ENCODE measurements around the gene CPNE5. TPM values are rescaled to one million over a fixed set of nuclear protein-coding genes. Genes with fewer than 3 reads are reported as not detected.

CPNE5 gene
- total RNA-seq, 4 donors from 2014 or later, result 0.39 to 3.0 (median 1.4) TPM

GRCh38 chr6:36807143-36807542 lies 32.1 kb downstream of the CPNE5 start:
- Histone ChIP-seq H3K27ac (no peak overlapping the region), H3K4me3 (no peak overlapping the region), H3K36me3 (no peaks in the 10 kb centered on the region), H3K9me3 (no peaks in the 10 kb centered on the region), H3K27me3 (peaks cover 0 to 9% of the 10 kb centered on the region in 2 donors), H3K4me1 (no peaks in the 10 kb centered on the region)
- TF ChIP-seq EP300 (IDR thresholded peaks at IDR 0.05) (no peak), CTCF (IDR thresholded peaks at IDR 0.05) (no peak), POLR2A (IDR thresholded peaks at IDR 0.05) (no peak)
- WGBS, 2 donors, result 71 to 88% methylated on average over 5 of the region's 5 CpGs
- DNase-seq (ENCODE audit: low spot score in 2 of 2), result no peak

- no peak overlapping the region for H3K4me3 ChIP-seq
- WGBS, 2 donors, result 67 to 70% methylated on average over 8 of the region's 8 CpGs
Observed at GRCh38 chr6:36805917-36806316, 33.3 kb downstream of the CPNE5 start.

GRCh38 chr6:36805096-36805797 lies 34.0 kb downstream of the CPNE5 start:
- DNase-seq (ENCODE audit: low spot score in 2 of 2), result no peak
- TF ChIP-seq POLR2A (IDR thresholded peaks at IDR 0.05) (no peak), EP300 (IDR thresholded peaks at IDR 0.05) (no peak), CTCF (IDR thresholded peaks at IDR 0.05) (no peak)
- 47 to 50% methylated on average over 7 of the region's 7 CpGs for WGBS, 2 donors
- H3K36me3 ChIP-seq, result no peaks in the 10 kb centered on the region
- H3K4me1 ChIP-seq, result no peaks in the 10 kb centered on the region
- H3K27me3 ChIP-seq, result peaks cover 0 to 9% of the 10 kb centered on the region in 2 donors
- H3K9me3 ChIP-seq, result no peaks in the 10 kb centered on the region
- no peak overlapping the region for H3K4me3 ChIP-seq
- no peak overlapping the region for H3K27ac ChIP-seq

More at GRCh38 chr6:36805917-36806316, 33.3 kb downstream of the CPNE5 start:
- TF ChIP-seq EP300 (IDR thresholded peaks at IDR 0.05) (no peak), POLR2A (IDR thresholded peaks at IDR 0.05) (no peak), CTCF (IDR thresholded peaks at IDR 0.05) (no peak)
- Histone ChIP-seq H3K27me3 (peaks cover 0 to 9% of the 10 kb centered on the region in 2 donors), H3K36me3 (no peaks in the 10 kb centered on the region), H3K4me1 (no peaks in the 10 kb centered on the region), H3K27ac (no peak overlapping the region), H3K9me3 (no peaks in the 10 kb centered on the region)
- DNase-seq (ENCODE audit: low spot score in 2 of 2), result no peak

GRCh38 chr6:36804563-36804962 lies 34.7 kb downstream of the CPNE5 start:
- Histone ChIP-seq H3K4me3 (no peak overlapping the region), H3K9me3 (no peaks in the 10 kb centered on the region), H3K27ac (no peak overlapping the region), H3K27me3 (peaks cover 0 to 9% of the 10 kb centered on the region in 2 donors), H3K4me1 (no peaks in the 10 kb centered on the region), H3K36me3 (no peaks in the 10 kb centered on the region)
- TF ChIP-seq EP300 (IDR thresholded peaks at IDR 0.05) (no peak), CTCF (IDR thresholded peaks at IDR 0.05) (no peak), POLR2A (IDR thresholded peaks at IDR 0.05) (no peak)
- DNase-seq (ENCODE audit: low spot score in 2 of 2), result no peak
- 59% methylated on average over 3 of the region's 3 CpGs for WGBS, 2 donors

- no peak for TF ChIP-seq CTCF (IDR thresholded peaks at IDR 0.05)
- no peak for TF ChIP-seq EP300 (IDR thresholded peaks at IDR 0.05)
- TF ChIP-seq POLR2A (IDR thresholded peaks at IDR 0.05), result no peak
- H3K36me3 ChIP-seq, result no peaks in the 10 kb centered on the region
- no peak overlapping the region for H3K4me3 ChIP-seq
- H3K9me3 ChIP-seq, result no peaks in the 10 kb centered on the region
- DNase-seq (ENCODE audit: low spot score in 2 of 2), result no peak
- no peak overlapping the region for H3K27ac ChIP-seq
- 73 to 83% methylated on average over 1 of the region's 1 CpG for WGBS, 2 donors
- H3K4me1 ChIP-seq, result no peaks in the 10 kb centered on the region
- peaks cover 0 to 9% of the 10 kb centered on the region in 2 donors for H3K27me3 ChIP-seq
Observed at GRCh38 chr6:36803908-36804307, 35.3 kb downstream of the CPNE5 start.
